GM23338 (cell line): Measurements from ENCODE around the gene KCNK3. TPM values are rescaled to one million over a fixed set of nuclear protein-coding genes. Genes with fewer than 3 reads are reported as not detected.

Experiments
- ATAC-seq: fragments of 200-7000 bp; cut with Tn5 transposase; 3 replicates; pipeline ENCODE4 v1.9.1; 2020
- DNase-seq: peaks from one replicate; pipeline ENCODE4 v3.0.0-alpha.2; 2015; ENCODE audit warnings: low spot score
- H2AFZ ChIP-seq: fragments of 200-600 bp; sonication (generic); 2 replicates; pipeline ENCODE4 v1.8.0; 2016; ENCODE audit warnings: antibody characterized with exemption, mild to moderate bottlenecking, moderate library complexity
- H3F3A ChIP-seq: fragments of 200-600 bp; sonication (generic); replicated peaks from 2 replicates; pipeline ENCODE4 v1.8.0; 2017; ENCODE audit warnings: antibody characterized with exemption, mixed run types, low read depth
- H3K27ac ChIP-seq: fragments of 200-600 bp; sonication (generic); 2 replicates; pipeline ENCODE4 v1.6.1; 2016; ENCODE audit warnings: low read depth
- H3K27me3 ChIP-seq: fragments of 200-600 bp; sonication (generic); 2 replicates; pipeline ENCODE4 v1.8.0; 2016; ENCODE audit warnings: mild to moderate bottlenecking, mixed run types, moderate library complexity; ENCODE audit not compliant: insufficient read depth
- H3K36me3 ChIP-seq: fragments of 200-600 bp; sonication (generic); 2 replicates; pipeline ENCODE4 v1.8.0; 2016; ENCODE audit warnings: mild to moderate bottlenecking; ENCODE audit not compliant: insufficient read depth
- H3K4me1 ChIP-seq: fragments of 200-600 bp; sonication (generic); 2 replicates; pipeline ENCODE4 v1.8.0; 2016; ENCODE audit warnings: mild to moderate bottlenecking, moderate library complexity; ENCODE audit not compliant: insufficient read depth
- H3K4me2 ChIP-seq: fragments of 200-600 bp; sonication (generic); 2 replicates; pipeline ENCODE4 v1.7.1; 2017; ENCODE audit warnings: mixed run types
- H3K4me3 ChIP-seq: fragments of 200-600 bp; sonication (generic); 2 replicates; pipeline ENCODE4 v1.6.1; 2016; ENCODE audit warnings: mixed run types
- H3K79me2 ChIP-seq: fragments of 200-600 bp; sonication (generic); replicated peaks from 2 replicates; pipeline ENCODE4 v1.8.0; 2017; ENCODE audit warnings: mild to moderate bottlenecking; ENCODE audit not compliant: insufficient read depth
- H3K9me2 ChIP-seq: fragments of 200-600 bp; sonication (generic); 2 replicates; pipeline ENCODE4 v1.8.0; 2017; ENCODE audit not compliant: insufficient read depth
- H4K20me1 ChIP-seq: fragments of 200-600 bp; sonication (generic); replicated peaks from 2 replicates; pipeline ENCODE4 v1.8.0; 2017; ENCODE audit warnings: mild to moderate bottlenecking; ENCODE audit not compliant: insufficient read depth
- H3K27ac Mint-ChIP-seq: 2 replicates; pipeline ENCODE4 v1.8.0; 2020; ENCODE audit warnings: inconsistent platforms, mild to moderate bottlenecking, moderate library complexity, mixed read lengths
- H3K27me3 Mint-ChIP-seq: 3 replicates; pipeline ENCODE4 v1.8.0; 2022; ENCODE audit warnings: low read depth, mild to moderate bottlenecking, moderate library complexity, mixed read lengths, inconsistent platforms; ENCODE audit not compliant: insufficient read depth, poor library complexity
- H3K36me3 Mint-ChIP-seq: 3 replicates; pipeline ENCODE4 v1.8.0; 2021; ENCODE audit warnings: low read depth, mild to moderate bottlenecking, inconsistent platforms, moderate library complexity, mixed read lengths
- H3K4me1 Mint-ChIP-seq: 3 replicates; pipeline ENCODE4 v1.8.0; 2020; ENCODE audit warnings: mild to moderate bottlenecking, inconsistent platforms, mixed read lengths
- H3K4me3 Mint-ChIP-seq: 3 replicates; pipeline ENCODE4 v1.8.0; 2021; ENCODE audit warnings: moderate library complexity, mild to moderate bottlenecking, inconsistent platforms, mixed read lengths
- H3K9me3 Mint-ChIP-seq: 3 replicates; pipeline ENCODE4 v1.8.0; 2020; ENCODE audit warnings: moderate library complexity, mild to moderate bottlenecking, inconsistent platforms, mixed read lengths
- CREB1 ChIP-seq: fragments of 250-450 bp; sonication (Bioruptor Pico); IDR thresholded peaks from 2 replicates; pipeline ENCODE4 v1.5.0; 2020; ENCODE audit warnings: low read depth, mild to moderate bottlenecking, moderate library complexity
- EZH2 ChIP-seq: fragments of 200-600 bp; sonication (generic); IDR thresholded peaks from one replicate; pipeline ENCODE4 v1.8.0; 2017; ENCODE audit warnings: antibody characterized with exemption, mild to moderate bottlenecking, low read depth; ENCODE audit not compliant: unreplicated experiment
- EZH2phosphoT487 ChIP-seq: fragments of 200-600 bp; sonication (generic); IDR thresholded peaks from one replicate; pipeline ENCODE4 v1.8.1; 2018; ENCODE audit warnings: antibody characterized with exemption; ENCODE audit not compliant: unreplicated experiment
- JUNB ChIP-seq: IDR thresholded peaks from one replicate; pipeline ENCODE4 v1.6.1; 2016; ENCODE audit warnings: antibody characterized with exemption; ENCODE audit not compliant: unreplicated experiment
- NANOG ChIP-seq: IDR thresholded peaks from 2 replicates; pipeline ENCODE4 v1.6.1; 2016; ENCODE audit warnings: antibody characterized with exemption, borderline replicate concordance
- polyA plus RNA-seq: library from polyadenylated mRNA; unstranded; fragments of >200 nt; fragmentation: Nextera tagmentation; extraction: Ambion mirVana; gene quantifications from 2 replicates; pipeline ENCODE4 v1.2.1, GENCODE V29; 2016
- total RNA-seq: library from RNA; depleted of rRNA; stranded (reverse); fragments of >200 nt; shearing (Covaris generic); gene quantifications from 2 replicates; pipeline ENCODE4 v1.2.3, GENCODE V29; 2014
- TF ChIP-seq, protein P1 (sequence below): IDR thresholded peaks from one replicate; pipeline ENCODE4 v1.6.1; 2018; ENCODE audit warnings: antibody characterized with exemption; ENCODE audit not compliant: unreplicated experiment
- TF ChIP-seq, protein P2 (sequence below): IDR thresholded peaks from 2 replicates; pipeline ENCODE4 v1.6.1; 2016; ENCODE audit warnings: antibody characterized with exemption
- TF ChIP-seq, protein P3 (sequence below), 2 experiments: fragments of 200-600 bp in 1 of 2; sonication (generic) in 1 of 2; conservative IDR thresholded peaks; 2 replicates each; pipeline versions ENCODE4 v1.5.1 to v1.6.1; 2016 to 2017; ENCODE audit warnings: antibody characterized with exemption in 2 of 2, low read depth in 2 of 2, mild to moderate bottlenecking in 2 of 2, moderate library complexity in 1 of 2

Gene KCNK3
- total and polyA plus RNA-seq, 2 experiments from 2014 or later: not detected

DNA sequence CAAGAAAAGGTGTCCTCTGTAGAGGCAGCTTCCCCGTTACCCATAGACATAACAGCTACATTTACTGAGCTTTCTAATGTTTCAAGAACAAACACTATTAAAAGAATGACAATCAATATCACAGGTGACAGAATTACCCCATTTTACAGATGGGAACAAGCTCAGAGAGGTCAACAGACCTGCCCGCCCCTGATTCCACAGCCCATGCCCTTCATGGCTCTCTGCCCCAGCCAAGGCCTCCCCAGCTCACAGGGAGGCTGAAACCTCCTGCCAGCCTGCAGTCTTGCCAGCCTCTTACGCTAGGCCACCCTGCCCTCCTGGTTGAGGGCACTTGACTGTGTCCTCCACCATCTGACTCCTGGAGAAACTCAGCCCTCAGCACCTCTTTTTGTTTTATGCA, 52.4 kb downstream of the KCNK3 start (continued):
- TF ChIP-seq, protein P1, sequence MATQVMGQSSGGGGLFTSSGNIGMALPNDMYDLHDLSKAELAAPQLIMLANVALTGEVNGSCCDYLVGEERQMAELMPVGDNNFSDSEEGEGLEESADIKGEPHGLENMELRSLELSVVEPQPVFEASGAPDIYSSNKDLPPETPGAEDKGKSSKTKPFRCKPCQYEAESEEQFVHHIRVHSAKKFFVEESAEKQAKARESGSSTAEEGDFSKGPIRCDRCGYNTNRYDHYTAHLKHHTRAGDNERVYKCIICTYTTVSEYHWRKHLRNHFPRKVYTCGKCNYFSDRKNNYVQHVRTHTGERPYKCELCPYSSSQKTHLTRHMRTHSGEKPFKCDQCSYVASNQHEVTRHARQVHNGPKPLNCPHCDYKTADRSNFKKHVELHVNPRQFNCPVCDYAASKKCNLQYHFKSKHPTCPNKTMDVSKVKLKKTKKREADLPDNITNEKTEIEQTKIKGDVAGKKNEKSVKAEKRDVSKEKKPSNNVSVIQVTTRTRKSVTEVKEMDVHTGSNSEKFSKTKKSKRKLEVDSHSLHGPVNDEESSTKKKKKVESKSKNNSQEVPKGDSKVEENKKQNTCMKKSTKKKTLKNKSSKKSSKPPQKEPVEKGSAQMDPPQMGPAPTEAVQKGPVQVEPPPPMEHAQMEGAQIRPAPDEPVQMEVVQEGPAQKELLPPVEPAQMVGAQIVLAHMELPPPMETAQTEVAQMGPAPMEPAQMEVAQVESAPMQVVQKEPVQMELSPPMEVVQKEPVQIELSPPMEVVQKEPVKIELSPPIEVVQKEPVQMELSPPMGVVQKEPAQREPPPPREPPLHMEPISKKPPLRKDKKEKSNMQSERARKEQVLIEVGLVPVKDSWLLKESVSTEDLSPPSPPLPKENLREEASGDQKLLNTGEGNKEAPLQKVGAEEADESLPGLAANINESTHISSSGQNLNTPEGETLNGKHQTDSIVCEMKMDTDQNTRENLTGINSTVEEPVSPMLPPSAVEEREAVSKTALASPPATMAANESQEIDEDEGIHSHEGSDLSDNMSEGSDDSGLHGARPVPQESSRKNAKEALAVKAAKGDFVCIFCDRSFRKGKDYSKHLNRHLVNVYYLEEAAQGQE: no peak
- TF ChIP-seq EZH2phosphoT487: no peak

DNA sequence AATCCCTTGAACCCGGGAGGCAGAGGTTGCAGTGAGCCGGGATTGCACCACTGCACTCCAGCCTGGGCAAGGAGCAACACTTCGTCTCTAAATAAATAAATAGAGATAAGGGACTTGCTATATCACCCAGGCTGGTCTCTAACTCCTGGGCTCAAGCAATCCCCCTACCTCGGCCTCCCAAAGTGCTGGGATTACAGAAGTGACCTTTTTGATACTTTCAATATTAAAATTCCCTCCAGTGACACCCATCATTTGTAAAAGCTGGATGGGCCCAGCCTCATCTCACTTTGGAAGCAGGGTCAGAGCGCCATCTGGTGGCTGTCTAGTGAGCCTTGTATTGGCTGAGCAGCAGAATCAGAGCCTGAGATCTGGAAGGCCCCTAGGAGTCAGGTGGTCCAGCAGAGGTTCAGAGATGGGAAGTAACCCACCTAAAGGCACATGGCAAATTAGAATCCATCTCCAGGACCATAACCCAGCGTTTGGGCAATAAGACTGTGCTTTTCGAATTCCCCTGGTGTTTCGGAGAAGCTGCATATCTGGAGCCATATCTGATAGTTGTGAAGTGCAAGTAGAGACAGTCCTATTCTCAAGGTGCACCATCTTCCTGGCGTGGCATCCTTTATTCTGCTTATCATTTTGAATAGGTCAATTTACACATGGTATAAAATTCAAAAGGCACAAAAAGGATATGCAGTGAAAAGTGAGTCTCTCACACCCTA, 53.2 kb downstream of the KCNK3 start:
- Histone ChIP-seq H3K4me2 (no peak overlapping the region), H3K36me3 (no peaks in the 10 kb centered on the region), H3K9me2 (no peaks in the 10 kb centered on the region), H3K4me3 (no peak overlapping the region), H2AFZ (no peak overlapping the region), H3K4me1 (peaks cover 15% of the 10 kb centered on the region), H4K20me1 (no peaks in the 10 kb centered on the region), H3K79me2 (no peaks in the 10 kb centered on the region), H3K27me3 (peaks cover 19% of the 10 kb centered on the region), H3F3A (no peaks in the 10 kb centered on the region), H3K27ac (no peak overlapping the region)
- Mint-ChIP-seq H3K27ac (no peak overlapping the region), H3K36me3 (no peaks in the 10 kb centered on the region), H3K27me3 (peaks cover 8% of the 10 kb centered on the region), H3K9me3 (no peaks in the 10 kb centered on the region; the same call in 2 of the 3 replicates), H3K4me3 (no peak overlapping the region), H3K4me1 (peaks cover 21% of the 10 kb centered on the region)
- DNase-seq (peak; percentile 90), ATAC-seq (peak; percentile 88)
- TF ChIP-seq EZH2phosphoT487: no peak
- TF ChIP-seq, protein P1: no peak
- no peak for TF ChIP-seq CREB1 (CRISPR knock-in tag)
- TF ChIP-seq EZH2: no peak
- no peak for TF ChIP-seq NANOG
- TF ChIP-seq, protein P2, sequence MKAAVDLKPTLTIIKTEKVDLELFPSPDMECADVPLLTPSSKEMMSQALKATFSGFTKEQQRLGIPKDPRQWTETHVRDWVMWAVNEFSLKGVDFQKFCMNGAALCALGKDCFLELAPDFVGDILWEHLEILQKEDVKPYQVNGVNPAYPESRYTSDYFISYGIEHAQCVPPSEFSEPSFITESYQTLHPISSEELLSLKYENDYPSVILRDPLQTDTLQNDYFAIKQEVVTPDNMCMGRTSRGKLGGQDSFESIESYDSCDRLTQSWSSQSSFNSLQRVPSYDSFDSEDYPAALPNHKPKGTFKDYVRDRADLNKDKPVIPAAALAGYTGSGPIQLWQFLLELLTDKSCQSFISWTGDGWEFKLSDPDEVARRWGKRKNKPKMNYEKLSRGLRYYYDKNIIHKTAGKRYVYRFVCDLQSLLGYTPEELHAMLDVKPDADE: no peak
- no peak for TF ChIP-seq JUNB
- TF ChIP-seq, protein P3, sequence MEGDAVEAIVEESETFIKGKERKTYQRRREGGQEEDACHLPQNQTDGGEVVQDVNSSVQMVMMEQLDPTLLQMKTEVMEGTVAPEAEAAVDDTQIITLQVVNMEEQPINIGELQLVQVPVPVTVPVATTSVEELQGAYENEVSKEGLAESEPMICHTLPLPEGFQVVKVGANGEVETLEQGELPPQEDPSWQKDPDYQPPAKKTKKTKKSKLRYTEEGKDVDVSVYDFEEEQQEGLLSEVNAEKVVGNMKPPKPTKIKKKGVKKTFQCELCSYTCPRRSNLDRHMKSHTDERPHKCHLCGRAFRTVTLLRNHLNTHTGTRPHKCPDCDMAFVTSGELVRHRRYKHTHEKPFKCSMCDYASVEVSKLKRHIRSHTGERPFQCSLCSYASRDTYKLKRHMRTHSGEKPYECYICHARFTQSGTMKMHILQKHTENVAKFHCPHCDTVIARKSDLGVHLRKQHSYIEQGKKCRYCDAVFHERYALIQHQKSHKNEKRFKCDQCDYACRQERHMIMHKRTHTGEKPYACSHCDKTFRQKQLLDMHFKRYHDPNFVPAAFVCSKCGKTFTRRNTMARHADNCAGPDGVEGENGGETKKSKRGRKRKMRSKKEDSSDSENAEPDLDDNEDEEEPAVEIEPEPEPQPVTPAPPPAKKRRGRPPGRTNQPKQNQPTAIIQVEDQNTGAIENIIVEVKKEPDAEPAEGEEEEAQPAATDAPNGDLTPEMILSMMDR (conservative IDR thresholded peaks at IDR 0.05; ENCODE audit: low read depth in 2 of 2): peak; percentile 97 to 98
